ENCODE data around the gene VPS35.

DNA sequence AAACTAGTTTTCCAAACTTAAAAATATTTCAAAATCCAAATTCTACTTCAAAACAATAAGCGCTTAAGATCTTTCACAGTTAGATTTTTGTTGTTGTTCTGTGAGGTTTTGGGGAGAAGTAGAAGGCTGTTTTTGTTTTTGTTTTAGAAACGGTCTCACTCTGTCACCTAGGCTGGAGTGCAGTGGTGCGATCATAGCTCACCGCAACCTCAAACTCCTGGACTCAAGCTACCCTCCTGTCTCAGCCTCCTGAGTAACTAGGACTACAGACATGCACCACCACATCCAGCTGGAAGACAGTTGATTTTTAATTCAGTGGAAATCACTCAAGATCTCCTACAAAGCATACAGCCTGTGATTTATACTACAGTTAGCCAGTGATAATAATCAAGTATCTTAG lies 70.5 kb downstream of the VPS35 start:
- TF ChIP-seq, protein P1, sequence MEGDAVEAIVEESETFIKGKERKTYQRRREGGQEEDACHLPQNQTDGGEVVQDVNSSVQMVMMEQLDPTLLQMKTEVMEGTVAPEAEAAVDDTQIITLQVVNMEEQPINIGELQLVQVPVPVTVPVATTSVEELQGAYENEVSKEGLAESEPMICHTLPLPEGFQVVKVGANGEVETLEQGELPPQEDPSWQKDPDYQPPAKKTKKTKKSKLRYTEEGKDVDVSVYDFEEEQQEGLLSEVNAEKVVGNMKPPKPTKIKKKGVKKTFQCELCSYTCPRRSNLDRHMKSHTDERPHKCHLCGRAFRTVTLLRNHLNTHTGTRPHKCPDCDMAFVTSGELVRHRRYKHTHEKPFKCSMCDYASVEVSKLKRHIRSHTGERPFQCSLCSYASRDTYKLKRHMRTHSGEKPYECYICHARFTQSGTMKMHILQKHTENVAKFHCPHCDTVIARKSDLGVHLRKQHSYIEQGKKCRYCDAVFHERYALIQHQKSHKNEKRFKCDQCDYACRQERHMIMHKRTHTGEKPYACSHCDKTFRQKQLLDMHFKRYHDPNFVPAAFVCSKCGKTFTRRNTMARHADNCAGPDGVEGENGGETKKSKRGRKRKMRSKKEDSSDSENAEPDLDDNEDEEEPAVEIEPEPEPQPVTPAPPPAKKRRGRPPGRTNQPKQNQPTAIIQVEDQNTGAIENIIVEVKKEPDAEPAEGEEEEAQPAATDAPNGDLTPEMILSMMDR (IDR thresholded peaks at IDR 0.05): no peak
- TF ChIP-seq EP300 (IDR thresholded peaks at IDR 0.05) (no peak), POLR2A (IDR thresholded peaks at IDR 0.05) (no peak)

Measured in ovary (tissue), 3 donors.